Mammary epithelial cell (primary cell): ENCODE results near the gene SLC9B1.

Source experiments
- EZH2 ChIP-seq: IDR thresholded peaks from 2 replicates; pipeline ENCODE4 v1.6.1; 2012; ENCODE audit warnings: low read length, inconsistent platforms, borderline replicate concordance
- TF ChIP-seq, protein P1 (sequence below), 2 donors: IDR thresholded peaks in 1 of 2; conservative IDR thresholded peaks in 1 of 2; 2 replicates each; pipeline ENCODE4 v1.5.1; 2011 to 2012; ENCODE audit warnings: inconsistent platforms in 2 of 2, low read length in 2 of 2, mild to moderate bottlenecking in 2 of 2, control low read depth in 1 of 2, low read depth in 1 of 2; ENCODE audit not compliant: insufficient read depth in 1 of 2; ENCODE audit errors: extremely low read depth in 1 of 2

DNA sequence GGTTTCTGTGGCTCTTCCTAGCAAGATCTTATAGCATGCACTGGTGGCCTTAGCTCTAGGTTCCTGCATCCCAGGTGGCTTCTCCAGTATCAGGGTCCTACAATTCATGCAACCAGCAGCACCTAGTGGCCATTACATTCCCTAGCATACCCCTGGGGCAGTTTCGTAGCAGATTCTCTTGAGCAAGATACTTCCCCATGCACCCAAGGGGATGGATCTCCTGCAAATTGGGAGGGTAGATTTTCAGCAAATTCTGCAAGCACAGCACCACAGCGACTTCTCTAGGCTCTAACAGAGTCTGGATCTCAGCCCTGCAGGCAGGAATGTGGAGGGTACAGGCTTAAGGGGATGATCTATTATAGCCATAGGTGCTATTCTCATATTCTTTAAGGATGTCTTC is 13.1 kb upstream of the SLC9B1 start:
- TF ChIP-seq, protein P1, sequence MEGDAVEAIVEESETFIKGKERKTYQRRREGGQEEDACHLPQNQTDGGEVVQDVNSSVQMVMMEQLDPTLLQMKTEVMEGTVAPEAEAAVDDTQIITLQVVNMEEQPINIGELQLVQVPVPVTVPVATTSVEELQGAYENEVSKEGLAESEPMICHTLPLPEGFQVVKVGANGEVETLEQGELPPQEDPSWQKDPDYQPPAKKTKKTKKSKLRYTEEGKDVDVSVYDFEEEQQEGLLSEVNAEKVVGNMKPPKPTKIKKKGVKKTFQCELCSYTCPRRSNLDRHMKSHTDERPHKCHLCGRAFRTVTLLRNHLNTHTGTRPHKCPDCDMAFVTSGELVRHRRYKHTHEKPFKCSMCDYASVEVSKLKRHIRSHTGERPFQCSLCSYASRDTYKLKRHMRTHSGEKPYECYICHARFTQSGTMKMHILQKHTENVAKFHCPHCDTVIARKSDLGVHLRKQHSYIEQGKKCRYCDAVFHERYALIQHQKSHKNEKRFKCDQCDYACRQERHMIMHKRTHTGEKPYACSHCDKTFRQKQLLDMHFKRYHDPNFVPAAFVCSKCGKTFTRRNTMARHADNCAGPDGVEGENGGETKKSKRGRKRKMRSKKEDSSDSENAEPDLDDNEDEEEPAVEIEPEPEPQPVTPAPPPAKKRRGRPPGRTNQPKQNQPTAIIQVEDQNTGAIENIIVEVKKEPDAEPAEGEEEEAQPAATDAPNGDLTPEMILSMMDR (conservative IDR thresholded peaks at IDR 0.05 in 1 of 2, IDR thresholded peaks at IDR 0.05 in 1 of 2; ENCODE audit: extremely low read depth in 1 of 2, insufficient read depth in 1 of 2, low read depth in 1 of 2, low read length in 2 of 2) = peak; percentile 56 to 72
- TF ChIP-seq EZH2 = no peak
